NCI-H2107 (cell line): ENCODE data around the gene MYOM3.
"Not testable (repeated sequence)": the region's sequence is repeated elsewhere in the genome, so short reads cannot be mapped to it uniquely, and the experiment has no call there.

Experiments
- DNase-seq: peaks from one replicate; lab custom pipeline; 2025; lab: John Stamatoyannopoulos, UW

Gene MYOM3

DNA sequence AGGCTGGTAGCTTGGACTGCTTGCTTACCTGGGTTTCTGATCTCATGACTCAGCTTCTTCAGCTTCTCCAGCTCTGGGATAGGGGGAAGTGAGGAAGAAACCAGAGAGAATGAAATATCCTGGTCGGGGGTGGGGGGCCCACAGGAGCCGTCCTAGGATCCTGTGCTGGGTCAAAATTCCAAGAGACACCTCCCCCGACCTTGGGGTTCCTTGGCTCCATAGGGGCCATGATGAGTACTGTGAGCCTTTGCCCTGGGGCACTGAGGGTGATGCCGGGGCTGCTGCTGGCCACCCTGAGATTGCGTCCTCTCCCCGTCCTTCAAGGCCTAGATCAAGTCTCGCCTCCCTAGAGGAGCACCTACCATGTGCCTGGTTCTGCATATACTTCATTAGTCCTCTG is 40.0 kb downstream of the MYOM3 start:
- no peak for DNase-seq

DNA sequence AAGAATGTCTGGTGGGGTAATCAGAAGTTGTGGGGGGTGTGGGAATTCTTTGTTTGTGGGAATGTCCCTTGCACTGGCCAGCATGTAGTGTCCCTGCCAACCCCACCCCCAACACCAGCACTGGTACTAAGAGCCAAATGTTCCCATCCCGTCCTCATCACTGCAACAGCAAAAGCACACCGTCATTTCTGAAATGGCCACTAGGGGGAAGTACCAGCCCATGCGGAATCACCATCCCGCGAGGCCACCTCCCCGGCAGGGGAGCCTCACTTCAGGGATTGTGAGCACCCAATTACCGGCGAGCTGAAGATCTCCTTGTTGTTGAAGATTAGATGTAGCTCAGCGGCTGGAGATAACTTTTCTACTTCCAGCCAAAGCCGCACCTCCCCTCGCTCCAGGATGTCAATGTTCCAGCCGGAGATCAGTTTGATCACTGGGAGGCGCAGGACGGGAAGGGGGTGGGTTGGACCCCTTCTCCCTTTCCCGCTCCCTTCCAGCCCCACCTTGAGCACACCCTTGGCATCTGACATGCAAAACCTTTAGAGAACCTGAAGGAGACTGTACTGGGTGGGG is 41.0 kb downstream of the MYOM3 start:
- peak; percentile 78 for DNase-seq

GRCh38 chr1:24069817-24070216 is 42.1 kb downstream of the MYOM3 start:
- no peak for DNase-seq

DNA sequence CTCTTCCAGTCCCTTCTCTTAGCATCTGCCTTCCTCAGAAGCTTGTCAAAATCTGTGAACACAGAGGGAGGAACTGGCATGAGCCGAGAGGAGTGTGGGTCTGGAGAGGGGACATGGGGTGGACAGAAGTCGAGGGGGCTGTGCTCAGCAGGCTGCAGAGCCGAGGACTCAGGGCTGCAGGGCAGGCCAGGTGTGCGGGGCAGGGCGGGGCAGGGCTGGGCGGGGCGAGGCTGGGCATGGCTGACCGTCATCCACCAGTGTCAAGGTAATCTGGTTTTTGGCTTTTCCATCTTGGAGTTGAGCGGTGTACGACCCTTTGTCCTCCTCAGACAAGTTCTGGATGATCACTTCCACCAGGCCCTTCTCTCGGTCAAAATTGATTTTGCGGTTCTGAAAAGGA is 44.0 kb downstream of the MYOM3 start:
- DNase-seq: no peak

GRCh38 chr1:24065304-24065703 is 46.6 kb downstream of the MYOM3 start:
- no peak for DNase-seq

DNA sequence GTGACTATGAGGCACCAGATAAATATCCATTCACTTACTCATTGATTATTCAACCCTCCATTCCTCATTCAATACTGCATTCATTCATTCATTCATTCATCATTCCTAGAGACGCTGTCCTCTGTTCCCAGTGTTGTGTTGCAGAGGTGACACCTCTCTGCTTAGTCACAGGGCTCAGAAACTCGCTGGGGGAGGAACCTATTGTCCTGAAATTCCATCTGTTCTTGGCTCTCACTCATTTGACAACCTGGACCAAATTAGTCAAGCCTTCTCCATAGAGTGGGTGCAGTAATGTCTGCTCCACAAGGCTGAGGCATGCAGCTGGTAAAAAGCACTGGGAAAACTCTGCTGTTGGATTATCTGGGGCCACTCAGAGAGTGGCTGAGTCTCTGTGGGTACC is 49.7 kb downstream of the MYOM3 start:
- DNase-seq: no peak

GRCh38 chr1:24060482-24060881 is 51.5 kb downstream of the MYOM3 start:
- DNase-seq: no peak

DNA sequence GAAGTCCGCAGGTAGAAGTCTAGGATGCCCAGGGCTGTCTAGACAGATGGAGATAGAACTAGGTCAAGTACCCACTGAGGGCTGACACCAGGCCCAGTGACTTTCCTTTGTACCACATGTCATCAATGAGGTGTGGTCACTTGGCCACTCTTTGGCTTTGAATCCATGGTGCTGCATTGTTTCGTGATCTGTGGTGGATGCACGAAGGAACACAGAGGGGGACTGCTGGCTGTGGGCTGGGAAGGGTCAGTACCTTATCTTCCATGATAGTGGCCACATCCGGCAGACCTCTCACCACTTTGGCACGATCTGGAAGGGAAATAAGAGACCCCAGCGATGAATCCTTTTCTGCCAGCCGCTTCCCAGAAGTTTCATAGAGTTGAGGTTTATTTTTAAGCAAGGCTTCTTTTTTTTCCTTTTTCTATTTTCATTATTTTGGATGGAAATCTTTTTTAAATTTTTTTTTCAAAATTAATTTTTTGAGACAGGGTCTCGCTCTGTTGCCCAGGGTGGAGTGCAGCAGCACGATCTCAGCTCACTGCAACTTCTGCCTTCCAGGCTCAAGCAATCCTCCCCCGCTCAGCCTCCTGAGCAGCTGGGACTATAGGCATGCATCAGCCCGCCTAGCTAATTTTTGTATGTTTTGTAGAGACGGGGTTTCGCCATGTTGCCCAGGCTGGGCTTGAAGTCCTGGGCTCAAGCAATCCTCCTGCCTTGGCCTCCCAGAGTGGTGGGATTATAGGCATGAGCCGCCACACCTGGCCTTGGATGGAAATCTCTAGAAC is 53.1 kb downstream of the MYOM3 start:
- no peak for DNase-seq

DNA sequence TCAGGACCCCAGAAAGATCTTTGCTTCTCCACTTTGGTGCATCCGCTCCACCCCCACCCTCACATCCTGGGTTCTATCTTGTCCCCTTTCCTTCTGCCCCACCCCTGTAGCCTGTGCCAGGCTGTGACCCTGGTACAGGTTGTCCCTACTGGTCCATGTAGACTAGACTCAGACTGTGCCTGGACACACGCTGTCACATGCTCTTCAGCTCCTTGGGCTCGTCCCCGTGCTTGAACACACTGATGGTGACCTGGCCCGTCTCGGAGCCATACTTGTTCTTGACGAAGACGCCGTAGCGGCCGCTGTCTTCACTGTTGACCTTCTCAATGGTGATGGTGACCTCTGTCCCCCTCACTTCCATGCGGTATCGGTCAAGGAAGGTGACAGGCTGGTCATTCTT is 54.8 kb downstream of the MYOM3 start:
- DNase-seq: no peak

- no peak for DNase-seq
Observed at GRCh38 chr1:24055681-24056080, 56.3 kb downstream of the MYOM3 start.

GRCh38 chr1:24052220-24052619 is 59.7 kb downstream of the MYOM3 start:
- DNase-seq: no peak

DNA sequence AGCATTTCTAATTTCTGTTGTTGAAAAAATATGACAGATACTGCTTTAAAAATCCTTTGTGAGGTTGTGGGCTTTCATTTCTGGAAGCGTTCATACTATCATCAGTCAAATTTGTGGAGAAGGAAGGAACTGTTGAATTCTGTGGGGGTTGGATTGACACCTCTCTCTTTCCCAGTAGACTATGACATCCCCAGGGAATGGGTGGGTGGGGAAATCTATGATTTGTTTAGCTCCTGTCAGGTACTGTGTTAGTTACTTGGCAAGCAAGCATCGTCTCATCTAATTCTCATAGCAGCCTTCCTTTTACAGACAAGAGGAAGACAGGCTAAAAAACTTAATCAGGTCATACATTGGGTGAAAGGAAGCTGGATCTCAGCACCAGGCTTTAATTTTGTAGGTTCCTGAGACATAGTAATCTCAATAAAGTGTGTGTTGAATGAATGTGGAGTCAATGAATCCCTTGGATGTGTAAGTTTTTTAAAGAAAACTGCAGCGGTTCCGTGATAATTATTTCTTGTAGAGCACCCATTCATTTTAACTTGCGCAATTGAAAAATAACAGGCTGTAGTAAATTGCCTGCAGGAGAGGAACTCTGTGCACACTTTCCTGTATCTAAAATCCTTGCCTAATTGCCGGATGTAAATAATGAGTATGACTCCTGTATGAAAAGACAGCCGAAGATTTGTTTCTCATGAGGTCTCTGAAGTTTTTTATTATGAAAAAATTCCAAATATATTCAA is 60.6 kb downstream of the MYOM3 start:
- no peak for DNase-seq

DNA sequence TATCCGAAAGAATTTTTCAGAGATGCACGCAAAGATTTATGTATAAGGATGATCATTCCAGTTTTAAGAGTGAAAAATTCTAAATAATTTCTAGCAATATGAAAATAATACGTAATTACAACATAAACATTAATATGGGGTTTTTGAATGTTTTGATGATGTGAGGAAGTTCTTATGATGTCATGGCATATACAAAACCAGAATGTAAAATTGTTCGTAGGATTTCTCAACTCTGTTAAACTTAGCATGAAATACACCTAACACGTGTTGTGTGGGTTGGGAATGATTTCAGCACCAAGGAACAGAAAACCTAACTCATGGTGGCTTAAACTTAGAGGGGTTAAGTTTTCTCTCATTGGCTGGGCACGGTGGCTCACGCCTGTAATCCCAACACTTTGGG is 62.2 kb downstream of the MYOM3 start:
- no peak for DNase-seq

DNA sequence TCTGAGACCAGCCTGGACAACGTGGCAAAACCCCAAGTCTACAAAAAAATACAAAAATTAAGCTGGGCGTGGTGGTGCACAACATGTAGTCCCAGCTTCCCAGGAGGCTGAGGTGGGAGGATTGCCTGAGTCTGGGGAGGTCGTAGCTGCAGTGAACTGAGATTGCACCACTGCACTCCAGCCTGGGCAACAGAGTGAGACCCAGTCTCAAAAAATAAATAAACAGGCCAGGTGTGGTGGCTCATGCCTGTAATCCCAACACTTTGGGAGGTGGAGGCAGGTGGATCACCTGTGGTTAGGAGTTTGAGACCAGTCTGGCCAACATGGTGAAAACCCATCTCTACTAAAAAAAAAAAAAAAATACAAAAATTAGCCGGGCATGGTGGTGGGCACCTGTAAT is 63.0 kb downstream of the MYOM3 start:
- DNase-seq: not testable (repeated sequence)

- DNase-seq: no peak
Observed at GRCh38 chr1:24048205-24048869, 63.6 kb downstream of the MYOM3 start.

DNA sequence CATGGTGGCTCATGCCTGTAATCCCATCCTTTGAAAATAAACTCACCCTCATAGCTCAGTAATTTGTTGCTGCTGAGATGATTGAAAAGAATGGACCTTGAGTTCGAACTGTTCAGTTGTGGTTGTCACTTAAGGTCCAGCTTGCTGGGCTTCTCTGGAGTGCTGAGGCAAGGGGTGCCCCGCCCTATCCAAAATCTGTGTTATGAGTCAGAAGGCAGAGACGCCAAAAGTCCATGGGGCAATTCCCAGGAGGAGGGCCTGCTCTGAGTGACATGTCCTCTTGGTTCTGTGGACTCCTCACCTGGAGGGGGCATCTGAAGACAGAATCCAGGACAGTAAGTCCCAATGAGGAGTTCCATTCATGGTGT is 64.8 kb downstream of the MYOM3 start:
- DNase-seq: no peak

DNA sequence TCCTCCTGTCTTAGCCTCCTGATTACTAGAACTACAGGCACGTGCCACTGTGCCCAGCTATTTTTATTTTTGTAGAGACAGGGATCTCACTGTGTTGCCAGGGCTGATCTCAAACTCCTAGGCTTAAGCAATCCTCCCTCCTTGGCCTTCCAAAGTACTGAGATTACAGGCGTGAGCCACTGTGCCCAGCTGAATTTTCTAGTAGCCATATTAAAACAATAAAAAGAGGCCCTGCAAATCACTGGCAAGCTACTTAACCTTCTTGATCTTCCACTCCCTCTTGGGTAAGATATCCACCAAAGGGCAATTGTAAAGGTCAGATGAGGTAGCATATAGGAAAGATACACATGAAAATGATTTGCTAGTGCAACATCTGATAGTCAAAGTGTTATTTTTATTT is 66.2 kb downstream of the MYOM3 start:
- no peak for DNase-seq

DNA sequence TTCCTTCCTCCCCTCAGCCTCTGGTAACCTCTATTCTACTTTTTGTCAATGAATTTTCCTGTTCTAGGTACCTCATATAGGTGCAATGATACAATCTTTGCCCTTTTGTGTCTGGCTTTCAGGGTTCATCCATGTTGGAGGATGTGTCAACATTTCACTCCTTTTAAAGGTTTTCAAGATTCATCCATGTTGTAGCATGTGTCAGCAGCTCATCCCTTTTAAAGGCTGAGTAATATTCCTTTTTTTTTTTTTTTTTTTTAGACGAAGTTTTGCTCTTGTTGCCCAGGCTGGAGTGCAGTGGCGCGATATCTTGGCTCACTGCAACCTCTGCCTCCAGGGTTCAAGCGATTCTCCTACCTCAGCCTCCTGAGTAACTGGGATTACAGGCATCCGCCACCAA is 67.3 kb downstream of the MYOM3 start:
- DNase-seq: not testable (repeated sequence)

- peak; percentile 62 for DNase-seq
Observed at GRCh38 chr1:24043345-24044032, 68.4 kb downstream of the MYOM3 start.

DNA sequence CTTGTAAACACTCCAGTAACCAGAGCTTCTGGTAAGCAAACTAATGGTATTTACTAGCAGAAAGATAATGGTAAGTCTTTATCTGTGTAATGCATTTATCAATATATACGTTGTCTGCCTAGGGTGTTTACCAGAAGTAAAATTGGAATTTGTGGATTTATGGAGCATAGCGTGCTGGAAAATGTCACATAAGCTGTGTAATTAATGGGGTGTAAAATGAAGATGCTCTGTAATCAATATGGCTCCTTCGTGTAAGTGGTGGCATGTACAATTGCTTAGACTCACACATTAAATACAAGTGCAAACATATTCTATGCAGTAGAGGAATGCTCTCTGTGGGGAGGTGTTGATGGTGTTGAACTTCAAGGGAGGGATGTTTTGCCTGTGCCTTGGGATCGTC is 69.6 kb downstream of the MYOM3 start:
- DNase-seq: no peak

GRCh38 chr1:24036088-24036487 is 75.8 kb downstream of the MYOM3 start:
- no peak for DNase-seq

DNA sequence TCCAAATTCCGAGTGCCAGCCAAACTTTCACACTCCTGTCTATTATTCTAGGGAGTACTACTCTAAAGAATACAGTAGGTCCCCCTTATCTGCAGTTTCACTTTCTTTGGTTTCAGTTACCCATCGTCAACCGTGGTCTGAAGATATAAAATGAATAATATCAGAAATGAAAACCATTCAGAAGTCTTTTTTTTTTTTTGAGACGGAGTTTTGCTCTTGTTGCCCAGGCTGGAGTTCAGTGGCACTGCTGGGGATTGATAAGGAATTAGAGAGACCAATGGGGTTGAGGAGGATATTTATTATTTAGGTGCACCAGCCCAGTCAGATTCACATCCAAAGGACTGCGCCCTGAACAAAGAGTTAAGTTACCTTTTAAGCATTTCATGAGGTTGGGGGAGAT is 79.0 kb downstream of the MYOM3 start:
- no peak for DNase-seq
